CD14-positive monocyte (primary cell): ENCODE results near the gene TRAF1. TPM values are rescaled to one million over a fixed set of nuclear protein-coding genes. Genes with fewer than 3 reads are reported as not detected.

Experiments
- DNase-seq, 3 donors: peaks; one replicate each; pipeline ENCODE4 v3.0.0-alpha.2; 2011 to 2022
- H2AFZ ChIP-seq: 2 replicates; pipeline ENCODE4 v1.6.0; 2012; ENCODE audit warnings: mild to moderate bottlenecking, low read depth, low read length, inconsistent platforms; ENCODE audit not compliant: insufficient read depth, poor library complexity, severe bottlenecking
- H3K27ac ChIP-seq, 2 donors: 1 replicate in 1 of 2; 2 replicates in 1 of 2; pipeline ENCODE4 v1.5.1; 2012 to 2013; ENCODE audit warnings: low read length in 2 of 2, control low read depth in 1 of 2, inconsistent platforms in 1 of 2, low read depth in 1 of 2, mild to moderate bottlenecking in 1 of 2
- H3K27me3 ChIP-seq, 2 donors: one replicate each; pipeline versions ENCODE4 v1.6.0 to v1.6.1; 2011 to 2013; ENCODE audit warnings: low read length in 2 of 2; ENCODE audit not compliant: control insufficient read depth in 2 of 2, insufficient read depth in 2 of 2
- H3K36me3 ChIP-seq, 2 donors: replicated peaks in 1 of 2; 1 replicate in 1 of 2; 2 replicates in 1 of 2; pipeline versions ENCODE4 v1.5.1 to v1.6.1; 2012 to 2013; ENCODE audit warnings: low read length in 2 of 2, control low read depth in 1 of 2, inconsistent platforms in 1 of 2, mild to moderate bottlenecking in 1 of 2; ENCODE audit not compliant: insufficient read depth in 2 of 2, control insufficient read depth in 1 of 2
- H3K4me1 ChIP-seq, 2 donors: 1 replicate in 1 of 2; 2 replicates in 1 of 2; pipeline versions ENCODE4 v1.5.1 to v1.6.1; 2012 to 2013; ENCODE audit warnings: low read length in 2 of 2, control low read depth in 1 of 2, inconsistent platforms in 1 of 2, mild to moderate bottlenecking in 1 of 2, moderate library complexity in 1 of 2; ENCODE audit not compliant: insufficient read depth in 2 of 2, control insufficient read depth in 1 of 2
- H3K4me2 ChIP-seq: replicated peaks from 2 replicates; pipeline ENCODE3; 2012; ENCODE audit warnings: low read length, moderate library complexity, mild to moderate bottlenecking; ENCODE audit not compliant: poor library complexity, severe bottlenecking; ENCODE audit errors: extremely low read depth
- H3K4me3 ChIP-seq, 3 experiments: fragments of 200-600 bp in 1 of 3; sonication (generic) in 1 of 3; replicated peaks in 1 of 3; 1 replicate in 2 of 3; 2 replicates in 1 of 3; pipeline ENCODE4 v1.5.1; 2011 to 2013; ENCODE audit warnings: low read length in 3 of 3, mild to moderate bottlenecking in 3 of 3, control low read depth in 2 of 3, low read depth in 2 of 3, inconsistent platforms in 1 of 3, moderate library complexity in 1 of 3
- H3K79me2 ChIP-seq: 2 replicates; pipeline ENCODE4 v1.6.0; 2012; ENCODE audit warnings: mild to moderate bottlenecking, control low read depth, inconsistent platforms, low read length, moderate library complexity; ENCODE audit not compliant: insufficient read depth
- H3K9ac ChIP-seq: 2 replicates; pipeline ENCODE4 v1.6.0; 2017; ENCODE audit warnings: low read length, mild to moderate bottlenecking; ENCODE audit not compliant: insufficient read depth, poor library complexity, severe bottlenecking
- H3K9me3 ChIP-seq, 2 donors: replicated peaks in 1 of 2; 1 replicate in 1 of 2; 2 replicates in 1 of 2; pipeline versions ENCODE4 v1.5.1 to v1.6.1; 2012 to 2013; ENCODE audit warnings: low read length in 2 of 2, control low read depth in 1 of 2; ENCODE audit not compliant: control insufficient read depth in 1 of 2, insufficient read depth in 1 of 2
- H4K20me1 ChIP-seq: 2 replicates; pipeline ENCODE4 v1.6.0; 2012; ENCODE audit warnings: mild to moderate bottlenecking, low read length, control low read depth, moderate library complexity; ENCODE audit not compliant: insufficient read depth
- H3K27ac Mint-ChIP-seq, 7 donors: one replicate each; pipeline ENCODE4 v1.8.0; 2020; ENCODE audit warnings: mild to moderate bottlenecking in 7 of 7, mixed read lengths in 7 of 7, moderate library complexity in 6 of 7, inconsistent platforms in 2 of 7
- H3K27me3 Mint-ChIP-seq, 3 donors: one replicate each; pipeline ENCODE4 v1.8.0; 2021 to 2022; ENCODE audit warnings: low read depth in 3 of 3, mild to moderate bottlenecking in 3 of 3, mixed read lengths in 3 of 3, moderate library complexity in 3 of 3, inconsistent platforms in 1 of 3
- H3K36me3 Mint-ChIP-seq, 2 donors: one replicate each; pipeline ENCODE4 v1.8.0; 2020; ENCODE audit warnings: mixed read lengths in 2 of 2, inconsistent platforms in 1 of 2, mild to moderate bottlenecking in 1 of 2
- H3K4me1 Mint-ChIP-seq: one replicate; pipeline ENCODE4 v1.8.0; 2020; ENCODE audit warnings: mild to moderate bottlenecking, mixed read lengths
- H3K4me3 Mint-ChIP-seq, 2 donors: one replicate each; pipeline ENCODE4 v1.8.0; 2020; ENCODE audit warnings: mild to moderate bottlenecking in 2 of 2, mixed read lengths in 2 of 2, moderate library complexity in 1 of 2
- H3K9me3 Mint-ChIP-seq, 7 donors: one replicate each; pipeline ENCODE4 v1.8.0; 2020 to 2022; ENCODE audit warnings: mixed read lengths in 7 of 7, mild to moderate bottlenecking in 6 of 7, moderate library complexity in 6 of 7, inconsistent platforms in 2 of 7
- CTCF ChIP-seq: fragments of 200-600 bp; IDR thresholded peaks from one replicate; pipeline ENCODE4 v1.8.0; 2022; ENCODE audit warnings: antibody characterized with exemption, mild to moderate bottlenecking
- WGBS: methylation state at CpG from one replicate; pipeline ENCODE4 v1.1.5; 2013; ENCODE audit warnings: missing lambda C conversion rate; ENCODE audit not compliant: insufficient coverage; 5-methylcytosine and 5-hydroxymethylcytosine counted together
- intact Hi-C, 2 donors: fragments of 100-400 bp; cut with micrococcal nuclease; formaldehyde crosslinking; loops; one replicate each; pipeline versions ENCODE4 v1.15.0 to v1.15.1; 2023
- polyA plus RNA-seq, 3 donors: library from polyadenylated mRNA; depleted of rRNA in 1 of 3; unstranded in 2 of 3; stranded (reverse) in 1 of 3; fragments of 300-500 nt in 2 of 3; fragments of >200 nt in 1 of 3; fragmentation: Illumina TruSeq in 2 of 3; gene quantifications; 1 replicate in 2 of 3; 2 replicates in 1 of 3; pipeline ENCODE4 v1.2.3, GENCODE V29; 2012 to 2021

TRAF1 gene
- polyA plus RNA-seq, 3 donors, result 0.15 to 22.8 (median 0.74) TPM

GRCh38 chr9:120886490-120886967, 40.1 kb downstream of the TRAF1 start:
- Mint-ChIP-seq H3K36me3 (no peaks in the 10 kb centered on the region), H3K4me3 (no peak overlapping the region), H3K9me3 (peaks cover 0 to 2% (median 0%) of the 10 kb centered on the region in 7 donors), H3K4me1 (peaks cover 15% of the 10 kb centered on the region), H3K27me3 (peaks cover 2 to 7% (median 6%) of the 10 kb centered on the region in 3 donors), H3K27ac (no peak overlapping the region)
- Histone ChIP-seq H3K36me3 (no peaks in the 10 kb centered on the region), H3K4me1 (no peaks in the 10 kb centered on the region), H3K4me3 (no peak overlapping the region), H3K27me3 (no peaks in the 10 kb centered on the region), H3K9me3 (no peaks in the 10 kb centered on the region), H2AFZ (peak overlapping the region; percentile 17), H3K79me2 (no peaks in the 10 kb centered on the region), H4K20me1 (no peaks in the 10 kb centered on the region), H3K9ac (no peak overlapping the region), H3K27ac (no peak overlapping the region), H3K4me2 (no peak overlapping the region)
- DNase-seq, result no peak
- intact Hi-C loops, result no loop called here
- TF ChIP-seq CTCF, result no peak
- 16% methylated on average over 3 of the region's 8 CpGs for WGBS

- 0% methylated on average over 3 of the region's 5 CpGs for WGBS
Measured at GRCh38 chr9:120885958-120886357, 40.6 kb downstream of the TRAF1 start.

More at GRCh38 chr9:120885958-120886357, 40.6 kb downstream of the TRAF1 start:
- intact Hi-C loops, result no loop called here
- TF ChIP-seq CTCF, result no peak
- H3K9ac ChIP-seq, result no peak overlapping the region
- no peak overlapping the region for H3K4me3 ChIP-seq
- peaks cover 2 to 8% (median 6%) of the 10 kb centered on the region in 3 donors for H3K27me3 Mint-ChIP-seq
- H3K4me1 Mint-ChIP-seq, result peaks cover 17% of the 10 kb centered on the region
- peak overlapping the region; percentile 17 for H2AFZ ChIP-seq
- no peak overlapping the region for H3K4me3 Mint-ChIP-seq
- no peak overlapping the region for H3K4me2 ChIP-seq
- H3K27ac Mint-ChIP-seq, result no peak overlapping the region
- H3K9me3 Mint-ChIP-seq, result peaks cover 0 to 2% (median 0%) of the 10 kb centered on the region in 7 donors
- no peaks in the 10 kb centered on the region for H3K27me3 ChIP-seq
- no peak for DNase-seq
- H3K9me3 ChIP-seq, result no peaks in the 10 kb centered on the region
- no peaks in the 10 kb centered on the region for H3K79me2 ChIP-seq
- H4K20me1 ChIP-seq, result no peaks in the 10 kb centered on the region
- H3K27ac ChIP-seq, result no peak overlapping the region
- H3K4me1 ChIP-seq, result no peaks in the 10 kb centered on the region
- no peaks in the 10 kb centered on the region for H3K36me3 Mint-ChIP-seq
- no peaks in the 10 kb centered on the region for H3K36me3 ChIP-seq
